Mesendoderm (in vitro differentiated cells): ENCODE data around the gene HTT.

Experiments used
- DNase-seq: peaks from one replicate; pipeline ENCODE4 v3.0.0; 2013
- H2AK5ac ChIP-seq: 2 replicates; pipeline ENCODE4 v1.6.1; 2013; ENCODE audit warnings: low read length, inconsistent platforms
- H2BK120ac ChIP-seq: 2 replicates; pipeline ENCODE4 v1.6.1; 2013; ENCODE audit warnings: low read depth, mild to moderate bottlenecking, low read length, moderate library complexity, mixed read lengths
- H2BK15ac ChIP-seq: replicated peaks from 2 replicates; pipeline ENCODE4 v1.6.1; 2013; ENCODE audit warnings: low read depth, mild to moderate bottlenecking, moderate library complexity
- H2BK5ac ChIP-seq: 2 replicates; pipeline ENCODE4 v1.6.1; 2013; ENCODE audit warnings: low read length, inconsistent platforms
- H3K18ac ChIP-seq: 2 replicates; pipeline ENCODE4 v1.6.1; 2013; ENCODE audit warnings: mild to moderate bottlenecking, low read length, mixed read lengths
- H3K23ac ChIP-seq: one replicate; pipeline ENCODE4 v1.6.1; 2013; ENCODE audit warnings: low read length
- H3K27ac ChIP-seq: 2 replicates; pipeline ENCODE4 v1.5.1; 2013; ENCODE audit warnings: low read depth, mild to moderate bottlenecking, inconsistent platforms, low read length, moderate library complexity
- H3K27me3 ChIP-seq: 2 replicates; pipeline ENCODE4 v1.6.1; 2013; ENCODE audit warnings: low read length, control low read depth, mild to moderate bottlenecking, inconsistent platforms; ENCODE audit not compliant: insufficient read depth, poor library complexity
- H3K36me3 ChIP-seq: 2 replicates; pipeline ENCODE4 v1.6.1; 2013; ENCODE audit warnings: low read length, inconsistent platforms; ENCODE audit not compliant: control insufficient read depth, insufficient read depth
- H3K4ac ChIP-seq: one replicate; pipeline ENCODE4 v1.6.1; 2013; ENCODE audit warnings: low read depth, mild to moderate bottlenecking, low read length, moderate library complexity
- H3K4me1 ChIP-seq: 2 replicates; pipeline ENCODE4 v1.6.1; 2013; ENCODE audit warnings: low read depth, low read length, inconsistent platforms; ENCODE audit not compliant: control insufficient read depth
- H3K4me2 ChIP-seq: 2 replicates; pipeline ENCODE4 v1.6.1; 2013; ENCODE audit warnings: low read length
- H3K4me3 ChIP-seq: 2 replicates; pipeline ENCODE4 v1.5.1; 2013; ENCODE audit warnings: mild to moderate bottlenecking, low read length
- H3K56ac ChIP-seq: one replicate; pipeline ENCODE4 v1.6.1; 2013; ENCODE audit warnings: low read length
- H3K79me1 ChIP-seq: 2 replicates; pipeline ENCODE4 v1.6.1; 2013; ENCODE audit warnings: low read length, inconsistent platforms
- H3K79me2 ChIP-seq: 2 replicates; pipeline ENCODE4 v1.6.1; 2013; ENCODE audit warnings: mild to moderate bottlenecking, low read length; ENCODE audit not compliant: control insufficient read depth, insufficient read depth
- H3K9ac ChIP-seq: 2 replicates; pipeline ENCODE4 v1.6.1; 2013; ENCODE audit warnings: low read length, inconsistent platforms
- H4K5ac ChIP-seq: one replicate; pipeline ENCODE4 v1.6.1; 2013; ENCODE audit warnings: low read length
- H4K8ac ChIP-seq: one replicate; pipeline ENCODE4 v1.6.1; 2013; ENCODE audit warnings: low read depth, mild to moderate bottlenecking, control low read depth, low read length, moderate library complexity
- WGBS: extraction: QIAGEN DNeasy Blood & Tissue Kit; methylation state at CpG from one replicate; pipeline ENCODE4 v1.1.7; 2013; ENCODE audit warnings: low lambda C conversion rate, missing lambda C conversion rate; ENCODE audit not compliant: insufficient coverage; ENCODE audit errors: extremely low coverage; 5-methylcytosine and 5-hydroxymethylcytosine counted together

The HTT gene

GRCh38 chr4:3082925-3083515 lies 8.5 kb downstream of the HTT start:
- H3K56ac ChIP-seq = no peak overlapping the region
- H3K27ac ChIP-seq = no peak overlapping the region
- H2BK15ac ChIP-seq = no peak overlapping the region
- no peaks in the 10 kb centered on the region for H3K36me3 ChIP-seq
- no peak overlapping the region for H2BK120ac ChIP-seq
- no peak overlapping the region for H2BK5ac ChIP-seq
- no peak for DNase-seq
- H4K5ac ChIP-seq = no peak overlapping the region
- H3K18ac ChIP-seq = no peak overlapping the region
- no peak overlapping the region for H3K4ac ChIP-seq
- H3K23ac ChIP-seq = no peak overlapping the region
- H3K4me2 ChIP-seq = no peak overlapping the region
- H3K79me2 ChIP-seq = peaks cover 45% of the 10 kb centered on the region
- WGBS = no CpG with 5 or more reads among the region's 6 CpGs
- no peak overlapping the region for H4K8ac ChIP-seq
- H3K9ac ChIP-seq = no peak overlapping the region
- H3K79me1 ChIP-seq = peaks cover 17% of the 10 kb centered on the region
- H3K27me3 ChIP-seq = no peaks in the 10 kb centered on the region
- H3K4me3 ChIP-seq = no peak overlapping the region
- H3K4me1 ChIP-seq = no peaks in the 10 kb centered on the region
- H2AK5ac ChIP-seq = no peak overlapping the region

DNA sequence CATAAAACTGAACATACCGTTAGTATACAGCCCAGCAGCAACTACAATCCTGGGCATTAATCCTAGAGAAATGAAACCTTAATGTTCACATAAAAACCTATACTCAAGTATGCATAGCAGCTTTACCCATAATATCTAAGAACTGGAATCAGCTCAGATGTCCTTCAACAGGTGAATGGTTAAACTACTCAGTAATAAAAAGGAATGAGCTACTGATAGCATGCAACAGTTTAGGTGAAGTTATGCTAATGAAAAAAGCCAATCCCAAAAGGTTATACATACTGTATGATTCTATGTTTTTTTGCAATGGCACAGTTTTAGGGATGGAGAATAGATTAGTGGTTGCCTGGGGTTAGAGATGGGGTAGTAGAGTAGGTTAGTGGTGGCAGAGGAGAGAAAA lies 9.3 kb downstream of the HTT start:
- Histone ChIP-seq H3K56ac (no peak overlapping the region), H3K79me1 (peaks cover 17% of the 10 kb centered on the region), H4K8ac (no peak overlapping the region), H2BK5ac (no peak overlapping the region), H2BK120ac (no peak overlapping the region), H4K5ac (no peak overlapping the region), H3K27me3 (no peaks in the 10 kb centered on the region), H2AK5ac (no peak overlapping the region), H3K9ac (no peak overlapping the region), H3K4me1 (no peaks in the 10 kb centered on the region), H3K36me3 (no peaks in the 10 kb centered on the region), H3K27ac (no peak overlapping the region), H3K4ac (no peak overlapping the region), H2BK15ac (no peak overlapping the region), H3K4me2 (no peak overlapping the region), H3K18ac (no peak overlapping the region), H3K23ac (no peak overlapping the region), H3K79me2 (peaks cover 41% of the 10 kb centered on the region), H3K4me3 (no peak overlapping the region)
- no peak for DNase-seq
- no CpG with 5 or more reads among the region's 1 CpG for WGBS

GRCh38 chr4:3085948-3086670 lies 11.6 kb downstream of the HTT start:
- Histone ChIP-seq H3K27ac (no peak overlapping the region), H3K4me2 (no peak overlapping the region), H2BK120ac (no peak overlapping the region), H3K4me3 (no peak overlapping the region), H2BK5ac (no peak overlapping the region), H3K56ac (no peak overlapping the region), H3K23ac (no peak overlapping the region), H3K79me2 (peaks cover 22% of the 10 kb centered on the region), H3K18ac (no peak overlapping the region), H3K27me3 (no peaks in the 10 kb centered on the region), H3K9ac (no peak overlapping the region), H3K4ac (no peak overlapping the region), H2BK15ac (no peak overlapping the region), H3K36me3 (no peaks in the 10 kb centered on the region), H4K8ac (no peak overlapping the region), H3K79me1 (peaks cover 10% of the 10 kb centered on the region), H4K5ac (no peak overlapping the region), H3K4me1 (no peaks in the 10 kb centered on the region), H2AK5ac (no peak overlapping the region)
- no CpG with 5 or more reads among the region's 10 CpGs for WGBS
- no peak for DNase-seq

DNA sequence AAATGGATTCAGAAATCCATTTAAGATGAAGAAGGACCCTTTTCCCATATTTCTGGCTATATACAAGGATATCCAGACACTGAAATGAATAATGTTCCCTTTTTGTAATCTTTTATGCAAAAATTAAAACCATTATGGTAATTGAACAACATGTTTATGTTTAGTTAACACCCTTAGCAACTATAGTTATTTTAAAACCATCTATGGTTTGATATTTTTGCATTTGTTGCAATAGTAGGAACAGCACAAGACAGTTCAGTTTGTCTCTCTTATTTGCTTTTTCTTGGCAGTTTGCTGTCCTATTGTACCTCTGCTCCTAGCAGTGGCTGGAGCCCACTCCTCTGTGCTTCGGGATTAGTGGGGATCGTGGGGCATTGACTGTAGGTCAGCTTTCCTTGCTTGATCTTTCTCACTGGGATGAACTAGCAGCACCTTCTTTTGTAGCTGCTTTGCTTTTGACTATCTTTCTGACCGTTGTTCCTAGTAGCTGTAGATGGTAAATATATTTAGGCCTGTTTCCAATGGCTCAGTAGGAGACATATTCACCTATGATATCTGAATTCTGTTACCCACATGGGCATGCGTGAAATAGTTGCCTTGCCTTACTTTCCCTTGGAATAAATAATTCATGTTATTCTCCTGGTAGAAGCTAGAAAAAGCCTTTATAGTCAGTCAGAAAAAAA lies 12.8 kb downstream of the HTT start:
- Histone ChIP-seq H3K18ac (no peak overlapping the region), H4K8ac (no peak overlapping the region), H3K27ac (no peak overlapping the region), H2BK120ac (no peak overlapping the region), H4K5ac (no peak overlapping the region), H3K4me2 (no peak overlapping the region), H3K27me3 (no peaks in the 10 kb centered on the region), H3K23ac (no peak overlapping the region), H2BK5ac (no peak overlapping the region), H3K79me2 (peaks cover 21% of the 10 kb centered on the region), H3K56ac (no peak overlapping the region), H3K4me1 (no peaks in the 10 kb centered on the region), H2BK15ac (no peak overlapping the region), H3K36me3 (no peaks in the 10 kb centered on the region), H3K79me1 (peaks cover 10% of the 10 kb centered on the region), H3K4ac (no peak overlapping the region), H3K9ac (no peak overlapping the region), H2AK5ac (no peak overlapping the region), H3K4me3 (no peak overlapping the region)
- no CpG with 5 or more reads among the region's 4 CpGs for WGBS
- no peak for DNase-seq

GRCh38 chr4:3091464-3091863 lies 17.0 kb downstream of the HTT start:
- Histone ChIP-seq H2BK15ac (no peak overlapping the region), H3K9ac (no peak overlapping the region), H3K79me2 (no peaks in the 10 kb centered on the region), H3K4me1 (no peaks in the 10 kb centered on the region), H3K36me3 (no peaks in the 10 kb centered on the region), H3K23ac (no peak overlapping the region), H3K18ac (no peak overlapping the region), H3K56ac (no peak overlapping the region), H3K4me2 (no peak overlapping the region), H3K4me3 (no peak overlapping the region), H3K4ac (no peak overlapping the region), H3K79me1 (peaks cover 6% of the 10 kb centered on the region), H3K27ac (no peak overlapping the region), H3K27me3 (no peaks in the 10 kb centered on the region), H4K8ac (no peak overlapping the region), H4K5ac (no peak overlapping the region), H2AK5ac (no peak overlapping the region), H2BK120ac (no peak overlapping the region), H2BK5ac (no peak overlapping the region)
- DNase-seq = no peak
- WGBS = no CpG with 5 or more reads among the region's 5 CpGs
